ENCODE results near the gene RAD52. TPM values are rescaled to one million over a fixed set of nuclear protein-coding genes. Genes with fewer than 3 reads are reported as not detected.

RAD52 gene
- total RNA-seq, 1 donor, result 10.1 TPM

- no peak for DNase-seq (ENCODE audit: insufficient read length, low spot score, missing footprints)
- no peak for TF ChIP-seq CTCF (IDR thresholded peaks at IDR 0.05; ENCODE audit: extremely low read depth, low read depth, low read length)
- H3K36me3 ChIP-seq (ENCODE audit: insufficient read depth, low read length), result peaks cover 74% of the 10 kb centered on the region
Measured at GRCh38 chr12:897386-897785, 52.1 kb downstream of the RAD52 start.

GRCh38 chr12:896031-896430 lies 53.5 kb downstream of the RAD52 start:
- DNase-seq (ENCODE audit: insufficient read length, low spot score, missing footprints), result no peak
- H3K4me2 ChIP-seq (ENCODE audit: insufficient read depth, low read length), result peak overlapping the region; percentile 52
- no peak overlapping the region for H2AFZ ChIP-seq (ENCODE audit: low read length)
- peaks cover 26% of the 10 kb centered on the region for H3K4me1 ChIP-seq (ENCODE audit: insufficient read depth, low read length)
- H3K79me2 ChIP-seq (ENCODE audit: insufficient read depth, low read length), result peaks cover 3% of the 10 kb centered on the region
- peaks cover 3% of the 10 kb centered on the region for H4K20me1 ChIP-seq (ENCODE audit: insufficient read depth, low read length)
- H3K9me3 ChIP-seq (ENCODE audit: low read depth, low read length), result no peaks in the 10 kb centered on the region
- H3K27ac ChIP-seq (ENCODE audit: low read depth, low read length), result peak overlapping the region; percentile 74
- TF ChIP-seq CTCF (IDR thresholded peaks at IDR 0.05; ENCODE audit: extremely low read depth, low read depth, low read length), result no peak
- H3K4me3 ChIP-seq (ENCODE audit: insufficient read depth, low read length), result no peak overlapping the region
- no peaks in the 10 kb centered on the region for H3K27me3 ChIP-seq (ENCODE audit: insufficient read depth, low read length)
- peaks cover 71% of the 10 kb centered on the region for H3K36me3 ChIP-seq (ENCODE audit: insufficient read depth, low read length)

More at GRCh38 chr12:897386-897785, 52.1 kb downstream of the RAD52 start:
- Histone ChIP-seq H3K27me3 (ENCODE audit: insufficient read depth, low read length) (no peaks in the 10 kb centered on the region), H3K4me2 (ENCODE audit: insufficient read depth, low read length) (peak overlapping the region; percentile 52), H3K4me3 (ENCODE audit: insufficient read depth, low read length) (no peak overlapping the region), H3K4me1 (ENCODE audit: insufficient read depth, low read length) (peaks cover 26% of the 10 kb centered on the region), H2AFZ (ENCODE audit: low read length) (no peak overlapping the region), H3K27ac (ENCODE audit: low read depth, low read length) (peak overlapping the region; percentile 53), H3K9me3 (ENCODE audit: low read depth, low read length) (no peaks in the 10 kb centered on the region), H3K79me2 (ENCODE audit: insufficient read depth, low read length) (peaks cover 8% of the 10 kb centered on the region), H4K20me1 (ENCODE audit: insufficient read depth, low read length) (peaks cover 3% of the 10 kb centered on the region)

- no peak for DNase-seq (ENCODE audit: insufficient read length, low spot score, missing footprints)
- Histone ChIP-seq H3K36me3 (ENCODE audit: insufficient read depth, low read length) (peaks cover 71% of the 10 kb centered on the region), H2AFZ (ENCODE audit: low read length) (no peak overlapping the region), H3K27ac (ENCODE audit: low read depth, low read length) (no peak overlapping the region), H4K20me1 (ENCODE audit: insufficient read depth, low read length) (peaks cover 3% of the 10 kb centered on the region), H3K4me2 (ENCODE audit: insufficient read depth, low read length) (no peak overlapping the region), H3K9me3 (ENCODE audit: low read depth, low read length) (no peaks in the 10 kb centered on the region), H3K27me3 (ENCODE audit: insufficient read depth, low read length) (no peaks in the 10 kb centered on the region), H3K4me1 (ENCODE audit: insufficient read depth, low read length) (peaks cover 26% of the 10 kb centered on the region), H3K4me3 (ENCODE audit: insufficient read depth, low read length) (no peak overlapping the region), H3K79me2 (ENCODE audit: insufficient read depth, low read length) (no peaks in the 10 kb centered on the region)
- no peak for TF ChIP-seq CTCF (IDR thresholded peaks at IDR 0.05; ENCODE audit: extremely low read depth, low read depth, low read length)
Measured at GRCh38 chr12:894226-894625, 55.3 kb downstream of the RAD52 start.

GRCh38 chr12:886206-886605 lies 63.3 kb downstream of the RAD52 start:
- Histone ChIP-seq H3K79me2 (ENCODE audit: insufficient read depth, low read length) (no peaks in the 10 kb centered on the region), H3K4me1 (ENCODE audit: insufficient read depth, low read length) (no peaks in the 10 kb centered on the region), H3K9me3 (ENCODE audit: low read depth, low read length) (no peaks in the 10 kb centered on the region), H3K4me2 (ENCODE audit: insufficient read depth, low read length) (no peak overlapping the region), H3K4me3 (ENCODE audit: insufficient read depth, low read length) (no peak overlapping the region), H2AFZ (ENCODE audit: low read length) (no peak overlapping the region), H4K20me1 (ENCODE audit: insufficient read depth, low read length) (no peaks in the 10 kb centered on the region), H3K27ac (ENCODE audit: low read depth, low read length) (no peak overlapping the region), H3K36me3 (ENCODE audit: insufficient read depth, low read length) (peaks cover 97% of the 10 kb centered on the region), H3K27me3 (ENCODE audit: insufficient read depth, low read length) (no peaks in the 10 kb centered on the region)
- TF ChIP-seq CTCF (IDR thresholded peaks at IDR 0.05; ENCODE audit: extremely low read depth, low read depth, low read length), result no peak
- no peak for DNase-seq (ENCODE audit: insufficient read length, low spot score, missing footprints)
